AML-193 (cell line): ENCODE results near the gene FREM2.

Experiments
- DNase-seq, 2 experiments: peaks; one replicate each; lab custom pipeline; 2025; lab: John Stamatoyannopoulos, UW

Gene FREM2

DNA sequence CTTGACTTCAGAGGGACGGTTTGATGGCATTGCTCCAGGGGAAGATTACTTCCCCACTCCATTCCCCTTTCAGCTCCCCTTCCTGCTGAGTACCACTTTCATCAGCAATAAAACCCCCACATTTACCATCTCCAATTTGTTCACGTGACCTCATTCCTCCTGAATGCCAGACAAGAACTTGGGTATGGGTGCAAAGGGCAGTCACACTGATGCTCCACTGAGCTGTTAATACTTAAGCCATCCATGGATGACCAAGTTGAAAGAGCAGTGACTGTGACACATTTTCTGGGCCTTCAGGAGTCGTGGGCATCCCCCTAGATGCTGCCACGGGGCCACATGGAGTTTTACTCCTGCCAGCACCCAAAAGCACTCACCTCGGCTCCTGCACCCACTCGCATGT, 210.6 kb downstream of the FREM2 start:
- DNase-seq, result no peak

DNA sequence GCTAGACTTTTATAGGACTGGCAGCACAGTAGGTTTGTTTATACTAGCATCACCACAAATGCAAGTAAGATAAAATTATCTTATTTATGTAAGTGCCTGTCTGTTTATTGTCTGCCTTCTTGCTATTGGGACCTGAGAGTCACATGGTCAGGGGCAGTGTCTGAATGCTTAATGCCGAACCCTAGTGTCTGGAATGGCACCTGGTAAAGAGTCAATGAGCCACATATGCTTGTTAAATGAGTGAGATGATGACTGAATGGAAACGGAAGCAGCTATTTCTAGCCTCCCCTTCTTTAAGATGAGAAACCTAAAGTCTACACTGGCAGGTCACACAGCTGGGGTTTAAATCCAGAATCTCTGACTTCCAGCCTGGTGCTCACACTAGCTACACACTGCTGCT, 211.6 kb downstream of the FREM2 start:
- DNase-seq, result no peak

DNA sequence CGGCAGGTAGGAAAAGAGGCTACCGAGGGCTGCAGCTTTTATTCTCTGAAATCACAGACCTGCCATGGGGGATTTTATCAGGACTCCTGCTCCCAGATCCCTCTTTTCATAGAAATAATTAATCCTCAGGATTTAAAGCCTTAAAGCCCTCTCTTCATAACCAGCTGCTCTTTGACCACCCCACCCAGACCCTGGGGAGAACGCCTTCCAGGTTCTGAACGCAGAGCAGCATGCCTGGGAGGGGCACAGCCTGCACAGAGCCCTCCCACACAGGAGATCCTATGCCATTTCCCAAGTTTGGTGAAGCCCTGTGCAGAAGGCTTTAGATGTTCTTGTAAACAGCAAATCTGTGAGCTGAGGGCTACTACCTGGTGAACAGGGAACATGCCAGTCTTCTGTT, 212.7 kb downstream of the FREM2 start:
- DNase-seq, result no peak

DNA sequence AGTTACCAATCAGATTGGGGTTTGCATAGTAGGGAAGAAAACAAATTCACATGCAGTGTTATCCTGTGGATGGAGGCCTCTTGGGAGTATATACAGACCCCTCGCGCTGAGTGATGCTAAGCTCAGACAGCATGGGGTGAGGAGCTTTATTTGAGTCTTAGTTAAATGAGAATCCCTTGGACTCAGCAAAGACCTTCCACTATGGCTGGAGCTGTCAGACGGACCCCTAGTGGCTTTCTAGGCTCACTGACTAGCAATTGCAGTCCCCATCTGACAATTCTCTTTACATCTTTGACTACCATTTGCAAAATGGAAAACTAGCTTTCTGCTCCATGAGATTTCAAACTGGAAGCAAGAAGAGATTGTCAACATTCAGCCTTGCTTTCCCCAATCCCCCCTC, 213.3 kb downstream of the FREM2 start:
- no peak for DNase-seq

DNA sequence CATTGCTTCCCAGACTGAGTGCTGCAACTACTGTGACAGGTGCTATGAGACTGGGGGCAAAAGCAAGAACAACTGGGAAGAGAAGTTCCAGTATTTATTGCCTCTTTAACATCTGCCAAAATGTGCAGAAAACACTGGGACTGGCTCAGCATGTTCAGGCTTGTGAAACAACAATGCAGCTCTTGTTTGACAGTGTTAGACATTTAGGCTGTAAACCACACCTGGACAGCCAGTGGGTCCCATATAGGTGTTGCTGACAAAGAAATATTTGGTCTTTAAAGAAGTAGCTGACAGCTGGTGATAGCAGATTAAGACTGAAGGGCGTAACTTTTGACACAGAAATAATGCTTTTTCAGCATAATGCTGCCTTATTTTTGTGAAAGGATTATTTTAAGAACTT, 215.7 kb downstream of the FREM2 start:
- DNase-seq, result no peak

DNA sequence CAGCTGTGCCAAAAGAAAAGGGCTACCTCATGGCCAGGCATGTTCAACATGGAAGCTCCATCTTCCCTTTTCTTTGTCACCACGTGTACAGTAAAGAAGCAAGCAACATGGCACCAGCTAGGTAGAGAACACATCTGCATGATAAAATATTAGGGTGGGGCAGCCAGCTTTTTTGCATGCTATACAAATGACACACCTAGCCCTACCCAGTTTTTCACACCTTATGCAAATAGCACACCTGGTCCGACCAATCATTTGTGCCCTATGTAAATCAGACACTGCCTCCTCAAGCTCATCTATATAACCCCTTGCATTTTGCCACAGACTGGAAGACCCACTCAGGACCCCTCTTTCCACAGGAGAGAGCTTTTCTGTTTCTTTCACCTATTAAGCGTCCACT, 218.2 kb downstream of the FREM2 start:
- no peak for DNase-seq

DNA sequence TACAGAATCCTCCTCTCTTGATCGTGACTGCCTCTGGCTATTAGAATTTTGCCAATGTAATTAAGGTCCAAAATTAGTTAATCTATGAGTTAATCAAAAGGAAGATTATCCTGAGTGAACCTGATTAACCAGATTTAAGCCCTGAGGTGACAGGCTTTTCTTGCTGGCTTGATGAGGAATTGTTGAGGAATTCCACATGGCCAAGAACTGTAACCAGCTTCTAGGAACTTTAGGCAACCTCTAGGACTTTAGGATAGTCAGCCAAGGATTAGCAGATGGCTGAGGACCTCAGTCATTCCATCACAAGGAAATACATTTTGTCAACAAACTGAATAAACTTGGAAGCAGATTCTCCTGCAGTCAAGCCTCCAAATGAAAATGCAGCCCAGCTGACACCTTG, 219.0 kb downstream of the FREM2 start:
- DNase-seq, result no peak

DNA sequence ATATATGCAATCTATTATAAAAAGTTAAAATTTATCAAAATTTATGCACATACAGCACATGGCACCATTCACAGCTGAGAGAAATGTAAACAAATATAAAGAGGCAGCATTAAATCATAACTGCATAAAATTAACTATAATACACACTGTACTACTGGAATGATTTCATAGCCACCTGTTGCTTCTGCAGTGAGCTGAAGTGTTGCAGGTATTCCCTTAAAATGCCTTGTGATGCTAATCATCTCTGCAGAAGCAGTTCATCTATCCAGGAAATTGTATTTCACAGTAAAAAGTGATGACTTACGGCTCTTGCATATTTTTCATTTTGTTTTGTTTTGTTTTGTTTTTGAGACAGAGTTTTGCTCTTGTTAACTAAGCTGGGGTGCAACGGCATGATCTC, 221.7 kb downstream of the FREM2 start:
- no peak for DNase-seq

DNA sequence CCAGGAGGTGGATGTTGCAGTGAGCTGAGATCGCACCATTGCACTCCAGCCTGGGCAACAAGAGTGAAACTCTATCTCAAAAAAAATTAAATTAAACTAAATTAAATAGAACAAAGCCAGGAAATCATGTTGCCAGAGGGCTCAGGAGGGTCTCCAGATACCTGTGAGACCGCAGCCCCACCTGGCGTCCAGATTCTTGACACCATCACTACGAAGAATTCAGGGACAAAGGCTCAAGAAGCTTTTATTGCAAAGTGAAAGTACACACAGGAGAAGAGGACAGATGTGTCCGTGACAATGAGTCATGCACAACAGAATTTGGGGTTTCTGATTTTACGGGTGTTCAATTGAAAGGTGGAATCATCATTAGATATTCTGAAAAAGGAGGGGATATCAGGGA, 227.2 kb downstream of the FREM2 start:
- DNase-seq, result no peak

DNA sequence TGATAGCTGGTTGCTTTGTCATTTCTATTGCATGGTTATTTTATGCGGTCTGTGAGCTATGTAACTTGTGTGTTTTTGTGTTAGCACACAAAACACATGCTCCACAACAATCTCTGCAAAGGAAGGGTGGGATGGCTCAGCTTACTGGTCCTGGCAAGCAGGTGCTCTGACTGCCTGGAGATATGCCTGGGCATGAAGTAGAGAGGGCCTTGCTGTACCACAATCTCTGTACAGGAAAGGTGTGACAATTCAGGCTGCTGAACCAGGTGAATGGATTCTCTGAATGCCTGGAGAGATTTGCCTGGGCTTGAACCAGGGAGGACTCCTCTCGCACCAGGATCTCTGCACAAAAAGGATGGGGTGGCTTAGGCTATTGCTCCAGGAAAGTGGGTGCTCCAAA, 234.2 kb downstream of the FREM2 start:
- no peak for DNase-seq

DNA sequence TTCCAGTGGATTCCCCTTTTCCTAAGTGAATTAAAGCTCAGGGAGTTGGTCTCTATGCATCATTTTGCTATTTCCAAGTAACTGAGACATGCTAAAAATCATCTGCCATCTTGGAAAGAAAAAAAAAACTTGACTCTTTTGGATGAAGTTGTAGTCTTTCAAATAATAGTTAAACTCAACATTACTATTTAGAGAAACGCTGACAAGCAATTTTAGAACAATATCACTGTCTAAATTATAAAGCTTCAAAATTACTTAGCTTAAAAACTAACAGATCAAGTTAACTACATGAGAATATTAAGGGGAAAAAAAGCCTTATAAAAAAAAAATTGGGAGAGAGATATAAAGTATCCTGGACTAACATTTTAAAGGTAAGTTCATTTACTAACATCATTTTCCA, 235.3 kb downstream of the FREM2 start:
- no peak for DNase-seq

DNA sequence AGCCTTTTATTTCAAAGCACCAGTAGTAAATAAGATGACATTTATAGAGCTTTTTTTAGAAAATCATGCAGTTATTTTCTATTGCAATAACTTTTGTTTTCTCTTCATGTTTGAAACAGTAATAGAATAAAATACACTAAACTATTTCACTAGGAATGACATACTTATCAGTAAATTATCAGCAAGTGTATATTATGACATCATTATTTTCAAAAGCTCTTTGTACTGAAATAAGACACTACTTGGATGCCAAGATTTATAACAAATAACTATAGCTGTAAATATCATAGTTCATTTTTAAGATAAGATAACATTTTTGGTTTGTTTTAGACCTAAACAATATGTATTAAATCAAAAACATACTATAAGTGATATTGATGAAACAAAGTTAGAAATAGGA, 246.9 kb downstream of the FREM2 start:
- no peak for DNase-seq
